Activated gamma-delta T cell (primary cell): ENCODE results near the gene ALDH1B1.

Source experiments
- DNase-seq: peaks from one replicate; lab custom pipeline; 2025; lab: John Stamatoyannopoulos, UW

Gene ALDH1B1

DNA sequence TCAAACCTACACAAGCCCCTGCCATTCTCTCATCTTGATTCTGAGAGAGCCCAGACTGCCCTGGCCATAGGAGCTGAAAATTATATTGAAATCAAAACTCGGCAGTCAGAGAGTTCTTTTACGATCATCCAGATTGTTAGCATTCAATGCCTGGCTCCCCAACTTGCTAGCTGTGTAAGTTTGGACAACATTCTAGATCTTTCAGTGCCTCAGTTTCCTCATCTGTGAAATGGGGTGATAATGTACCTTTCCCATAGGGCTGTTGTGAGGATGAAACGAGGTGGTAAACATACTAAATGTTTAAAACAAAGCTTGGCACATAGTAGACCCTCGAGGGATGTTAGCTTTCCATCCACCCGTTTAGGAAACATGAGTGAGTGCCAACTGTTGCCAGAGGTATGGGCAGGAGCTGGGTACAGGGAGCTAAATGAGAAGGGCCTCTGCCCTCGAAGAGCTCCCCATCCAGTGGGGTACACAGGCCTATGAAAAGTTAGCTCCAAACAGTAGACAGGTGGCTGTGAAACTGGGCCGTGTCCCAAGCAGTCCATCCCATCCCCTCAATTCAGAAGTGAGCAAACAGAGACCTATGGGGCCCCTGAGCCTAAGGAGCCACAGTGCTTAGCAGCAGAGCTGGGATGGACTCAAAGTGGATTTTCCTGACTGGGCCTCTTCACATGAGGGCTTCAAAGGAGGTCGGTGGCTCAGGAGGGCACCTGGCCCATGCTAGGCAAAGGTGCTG is 49.0 kb downstream of the ALDH1B1 start:
- no peak for DNase-seq

DNA sequence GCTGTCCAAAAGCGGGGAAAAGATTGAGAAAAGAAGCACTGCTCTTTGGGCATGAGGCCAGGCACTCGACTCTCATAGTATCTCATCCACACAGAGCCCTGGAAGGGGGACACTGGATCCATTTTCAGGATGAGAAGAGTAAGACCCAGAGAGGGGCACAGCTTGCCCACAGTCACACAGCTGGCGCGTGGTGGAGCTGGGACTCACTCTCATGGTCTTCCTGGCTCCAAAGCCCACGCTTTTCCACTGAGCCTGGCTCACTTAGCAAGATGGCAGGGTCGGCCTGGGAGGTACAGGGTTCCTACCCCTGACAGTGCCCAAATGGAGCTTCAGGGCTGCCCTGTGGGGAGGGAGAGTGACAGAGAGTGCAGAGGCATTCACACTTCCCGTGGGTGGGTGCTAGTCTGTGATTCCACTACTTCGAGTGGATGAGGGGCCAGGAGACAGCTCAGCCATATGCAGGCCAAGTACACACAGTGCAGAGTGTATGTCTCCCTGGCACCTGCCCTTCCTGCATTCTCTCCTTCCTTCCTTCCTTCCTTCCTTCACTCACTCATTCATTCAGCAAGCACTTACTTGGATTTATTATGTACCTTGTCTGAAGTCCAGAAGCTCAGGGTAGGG is 50.1 kb downstream of the ALDH1B1 start:
- no peak for DNase-seq

GRCh38 chr9:38443181-38443580 is 50.7 kb downstream of the ALDH1B1 start:
- no peak for DNase-seq

- no peak for DNase-seq
Observed at GRCh38 chr9:38443597-38443996, 51.1 kb downstream of the ALDH1B1 start.

DNA sequence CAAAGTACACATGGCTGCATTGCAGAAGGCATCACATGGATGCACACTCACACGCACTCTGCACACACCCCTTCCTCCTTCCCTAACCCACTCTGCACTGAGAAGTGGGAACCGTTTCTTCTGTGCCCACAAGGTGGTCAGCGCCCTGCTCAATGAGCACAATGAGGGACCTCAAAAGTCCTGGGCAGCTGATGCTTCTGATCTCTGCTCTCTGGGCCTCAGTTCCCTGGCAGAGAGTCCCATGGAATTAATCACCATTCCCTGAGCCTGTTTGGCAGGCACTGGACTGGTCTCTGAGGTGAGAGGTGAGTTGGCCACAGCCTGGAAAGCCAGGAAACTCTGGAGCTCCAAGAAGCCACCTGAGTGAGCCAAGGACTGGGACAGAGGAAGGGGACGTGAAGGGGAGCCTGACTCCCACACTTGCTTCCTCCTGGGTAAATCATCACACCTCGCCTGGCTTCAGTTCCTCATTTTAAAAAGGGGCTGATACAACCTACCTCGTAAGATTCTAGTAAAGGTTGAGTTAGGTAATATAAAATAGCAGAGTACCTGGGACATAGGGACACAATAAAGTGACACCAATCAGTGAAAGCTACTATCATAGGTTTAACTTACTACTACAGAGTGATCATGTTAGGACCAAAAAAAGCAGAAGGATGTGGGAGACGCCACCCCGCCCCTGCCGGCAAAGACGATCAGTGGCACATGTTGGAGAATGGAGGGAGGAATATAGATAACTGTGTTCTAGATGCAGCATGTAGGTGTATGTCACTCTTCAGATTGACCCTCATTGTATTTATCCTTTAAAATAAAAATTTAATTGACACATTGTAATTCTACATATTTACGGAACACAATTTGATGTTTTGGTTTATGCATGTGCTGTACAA is 52.9 kb downstream of the ALDH1B1 start:
- DNase-seq: no peak

DNA sequence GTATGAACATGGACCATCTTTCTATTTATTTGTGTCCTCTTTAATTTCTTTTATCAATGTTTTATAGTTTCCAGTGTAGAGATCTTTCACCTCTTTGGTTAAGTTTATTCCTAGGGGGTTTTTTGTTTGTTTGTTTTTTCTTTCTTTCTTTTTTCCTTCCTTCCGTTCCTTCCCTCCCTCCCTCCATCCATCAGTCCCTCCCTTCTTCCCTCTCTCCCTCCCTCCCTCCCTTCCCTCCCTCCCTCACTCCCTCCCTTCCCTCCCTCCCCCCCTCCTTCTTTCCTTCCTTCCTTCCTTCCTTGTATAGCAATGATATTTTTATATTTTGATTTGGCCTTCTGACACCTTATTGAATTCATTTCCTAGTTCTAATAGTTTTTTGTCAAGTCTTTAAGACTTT is 55.2 kb downstream of the ALDH1B1 start:
- no peak for DNase-seq
